Endothelial cell of umbilical vein (primary cell): ENCODE results near the gene PPTC7. TPM values are rescaled to one million over a fixed set of nuclear protein-coding genes. Genes with fewer than 3 reads are reported as not detected.

Source experiments
- BruUV-seq: library from RNA; stranded (reverse); fragments of 400-500 nt; replicated peaks from 2 replicates; lab custom pipeline; 2021; lab: Mats Ljungman, UMichigan
- CTCF ChIA-PET: fragments of 300-600, 350-600 bp; sonication (Branson Sonifier 250); formaldehyde crosslinking; loops from one replicate; lab custom pipeline; 2021; ENCODE audit warnings: antibody characterized with exemption, inconsistent platforms; lab: Charles Lee
- POLR2A ChIA-PET: fragments of 300-600, 350-600 bp; sonication (Branson Sonifier 250); formaldehyde crosslinking; loops from one replicate; lab custom pipeline; 2021; ENCODE audit warnings: antibody characterized with exemption, inconsistent platforms; lab: Charles Lee
- DNase-seq: peaks from one replicate; pipeline ENCODE4 v3.0.0-alpha.2; 2011; ENCODE audit warnings: low read depth, low spot score
- FAIRE-seq: peaks from 2 replicates; lab custom pipeline; 2011; peaks lifted over from hg19 to GRCh38; lab: Jason Lieb, UNC
- H2AFZ ChIP-seq: 2 replicates; pipeline ENCODE4 v1.6.0; 2012; ENCODE audit warnings: low read depth, low read length, control low read depth, inconsistent platforms
- H3K27ac ChIP-seq: 2 replicates; pipeline ENCODE4 v1.5.1; 2011; ENCODE audit warnings: low read depth, mild to moderate bottlenecking, control low read depth, low read length, moderate library complexity; ENCODE audit not compliant: insufficient read depth
- H3K27me3 ChIP-seq, 2 experiments: 2 replicates each; pipeline versions ENCODE4 v1.6.0 to v1.6.1; 2011; ENCODE audit warnings: low read length in 2 of 2, mixed read lengths in 1 of 2; ENCODE audit not compliant: control insufficient read depth in 2 of 2, insufficient read depth in 2 of 2
- H3K36me3 ChIP-seq, 2 experiments: 2 replicates in 1 of 2; 3 replicates in 1 of 2; pipeline ENCODE4 v1.5.1; 2011; ENCODE audit warnings: low read length in 2 of 2, mild to moderate bottlenecking in 1 of 2, moderate library complexity in 1 of 2; ENCODE audit not compliant: control insufficient read depth in 2 of 2, insufficient read depth in 2 of 2; ENCODE audit errors: extremely low read depth in 1 of 2
- H3K4me1 ChIP-seq: 3 replicates; pipeline ENCODE4 v1.5.1; 2011; ENCODE audit warnings: mild to moderate bottlenecking, low read length; ENCODE audit not compliant: control insufficient read depth, insufficient read depth; ENCODE audit errors: extremely low read depth
- H3K4me2 ChIP-seq: 2 replicates; pipeline ENCODE4 v1.6.1; 2011; ENCODE audit warnings: low read length, control low read depth, mixed read lengths; ENCODE audit not compliant: insufficient read depth
- H3K4me3 ChIP-seq, 3 experiments: fragments of 200-600 bp in 1 of 3; sonication (generic), shearing (Covaris generic) in 1 of 3; replicated peaks in 1 of 3; 2 replicates each; pipeline ENCODE4 v1.5.1; 2011 to 2016; ENCODE audit warnings: control low read depth in 3 of 3, low read length in 3 of 3, mild to moderate bottlenecking in 2 of 3, inconsistent platforms in 1 of 3, low read depth in 1 of 3, moderate library complexity in 1 of 3; ENCODE audit not compliant: insufficient read depth in 1 of 3
- H3K79me2 ChIP-seq: 2 replicates; pipeline ENCODE4 v1.6.0; 2012; ENCODE audit warnings: low read length, inconsistent platforms; ENCODE audit not compliant: control insufficient read depth, insufficient read depth
- H3K9ac ChIP-seq: replicated peaks from 2 replicates; pipeline ENCODE3; 2011; ENCODE audit warnings: low read length, control low read depth; ENCODE audit not compliant: insufficient read depth; ENCODE audit errors: extremely low read depth
- H3K9me1 ChIP-seq: replicated peaks from 3 replicates; pipeline ENCODE4 v1.6.0; 2011; ENCODE audit warnings: mild to moderate bottlenecking, low read length; ENCODE audit not compliant: control insufficient read depth, insufficient read depth; ENCODE audit errors: extremely low read depth
- H3K9me3 ChIP-seq: replicated peaks from 2 replicates; pipeline ENCODE4 v1.5.1; 2012; ENCODE audit warnings: low read length, inconsistent platforms; ENCODE audit not compliant: control insufficient read depth, insufficient read depth
- H4K20me1 ChIP-seq: replicated peaks from 2 replicates; pipeline ENCODE3; 2011; ENCODE audit warnings: mild to moderate bottlenecking, low read length; ENCODE audit not compliant: control insufficient read depth, insufficient read depth; ENCODE audit errors: extremely low read depth
- CTCF ChIP-seq, 2 donors: IDR thresholded peaks; 1 replicate in 1 of 2; 2 replicates in 1 of 2; pipeline ENCODE4 v1.5.1; 2011; ENCODE audit warnings: low read length in 2 of 2, mild to moderate bottlenecking in 2 of 2, moderate library complexity in 2 of 2, control low read depth in 1 of 2, inconsistent platforms in 1 of 2, low read depth in 1 of 2; ENCODE audit not compliant: insufficient read depth in 1 of 2; ENCODE audit errors: extremely low read depth in 1 of 2
- EZH2 ChIP-seq: IDR thresholded peaks from 2 replicates; pipeline ENCODE4 v1.6.1; 2012; ENCODE audit warnings: borderline replicate concordance, low read depth, mild to moderate bottlenecking, moderate library complexity, low read length, inconsistent platforms; ENCODE audit not compliant: severe bottlenecking
- FOS ChIP-seq: IDR thresholded peaks from 2 replicates; pipeline ENCODE4 v1.6.1; 2011; ENCODE audit warnings: mild to moderate bottlenecking, low read length, moderate library complexity, borderline replicate concordance; ENCODE audit not compliant: insufficient read depth
- GATA2 ChIP-seq: IDR thresholded peaks from 2 replicates; pipeline ENCODE4 v1.7.0; 2011; ENCODE audit warnings: low read depth, mild to moderate bottlenecking, moderate library complexity, mixed read lengths, low read length; ENCODE audit not compliant: insufficient read length, insufficient read depth
- JUN ChIP-seq: IDR thresholded peaks from 2 replicates; pipeline ENCODE4 v1.6.1; 2011; ENCODE audit warnings: borderline replicate concordance, low read depth; ENCODE audit not compliant: insufficient read length, insufficient read depth
- MAX ChIP-seq: IDR thresholded peaks from 2 replicates; pipeline ENCODE4 v1.6.1; 2011; ENCODE audit not compliant: insufficient read depth, insufficient read length
- MYC ChIP-seq: IDR thresholded peaks from one replicate; pipeline ENCODE4 v1.6.1; 2011; ENCODE audit warnings: mild to moderate bottlenecking, low read depth, low read length
- POLR2A ChIP-seq: IDR thresholded peaks from 2 replicates; pipeline ENCODE4 v1.6.1; 2012; ENCODE audit warnings: low read depth, mild to moderate bottlenecking, control low read depth, low read length
- POLR2AphosphoS5 ChIP-seq: IDR thresholded peaks from 2 replicates; pipeline ENCODE4 v1.6.1; 2012; ENCODE audit warnings: low read depth, mild to moderate bottlenecking, control low read depth, low read length, moderate library complexity; ENCODE audit not compliant: insufficient read depth
- dilution Hi-C: fragments of 300-500 bp; cut with MboI; formaldehyde crosslinking; loops from one replicate; pipeline ENCODE4 v1.15.0; 2019; ENCODE audit warnings: low sequenced_read_pairs; ENCODE audit not compliant: extremely low pct_ligation_motif_present
- intact Hi-C: fragments of 100-400 bp; cut with micrococcal nuclease; formaldehyde crosslinking; loops from one replicate; pipeline ENCODE4 v1.10.0; 2022
- polyA plus RNA-seq, 4 experiments: library from polyadenylated mRNA; depleted of rRNA in 3 of 4; stranded (reverse) in 3 of 4; unstranded in 1 of 4; fragments of >200 nt; gene quantifications; 2 replicates each; pipeline versions ENCODE4 v1.2.1 to v1.2.3, GENCODE V29; 2011 to 2012; ENCODE audit warnings: missing spikeins in 1 of 4
- total RNA-seq: library from RNA; stranded (reverse); gene quantifications from 2 replicates; pipeline ENCODE4 v1.2.3, GENCODE V29; 2021

PPTC7 gene
- total and polyA plus RNA-seq, 2 donors (not counting 3 experiments of a cell fraction or from before 2014, with no cell fraction given): 8.4 to 15.2 TPM

- no peaks in the 10 kb centered on the region for H3K9me3 ChIP-seq
- no peak overlapping the region for H3K4me2 ChIP-seq
- H3K27me3 ChIP-seq: no peaks in the 10 kb centered on the region
- no peak for FAIRE-seq
- intact Hi-C loops (no loop called here), dilution Hi-C loops (no loop called here)
- no peaks in the 10 kb centered on the region for H4K20me1 ChIP-seq
- no peaks in the 10 kb centered on the region for H3K36me3 ChIP-seq
- H3K4me1 ChIP-seq: no peaks in the 10 kb centered on the region
- H3K79me2 ChIP-seq: no peaks in the 10 kb centered on the region
- ChIA-PET POLR2A (no interaction called here), CTCF (interaction anchor here (1.0 kb wide), 1 partner anchor 173 kb away, joined by 3 read pairs; the partner anchor contains the start of gene ARPC3)
- H3K9me1 ChIP-seq: no peaks in the 10 kb centered on the region
- TF ChIP-seq POLR2AphosphoS5 (no peak), MYC (no peak), MAX (no peak), CTCF (IDR thresholded peaks at IDR 0.05; ENCODE audit: extremely low read depth in 1 of 2, insufficient read depth in 1 of 2, low read depth in 1 of 2, low read length in 2 of 2) (no peak), EZH2 (no peak), GATA2 (no peak), FOS (no peak), POLR2A (no peak), JUN (no peak)
- no peak overlapping the region for H2AFZ ChIP-seq
- DNase-seq: no peak
- H3K27ac ChIP-seq: no peak overlapping the region
- no TSS peak for BruUV-seq
- H3K4me3 ChIP-seq: no peak overlapping the region
- H3K9ac ChIP-seq: no peak overlapping the region
These were observed 39.5 kb upstream of the PPTC7 start for GRCh38 chr12:110622582-110622981.
